ENCODE results near the gene UPF2.
"Not testable (repeated sequence)": the region's sequence is repeated elsewhere in the genome, so short reads cannot be mapped to it uniquely, and the experiment has no call there.

Gene UPF2

DNA sequence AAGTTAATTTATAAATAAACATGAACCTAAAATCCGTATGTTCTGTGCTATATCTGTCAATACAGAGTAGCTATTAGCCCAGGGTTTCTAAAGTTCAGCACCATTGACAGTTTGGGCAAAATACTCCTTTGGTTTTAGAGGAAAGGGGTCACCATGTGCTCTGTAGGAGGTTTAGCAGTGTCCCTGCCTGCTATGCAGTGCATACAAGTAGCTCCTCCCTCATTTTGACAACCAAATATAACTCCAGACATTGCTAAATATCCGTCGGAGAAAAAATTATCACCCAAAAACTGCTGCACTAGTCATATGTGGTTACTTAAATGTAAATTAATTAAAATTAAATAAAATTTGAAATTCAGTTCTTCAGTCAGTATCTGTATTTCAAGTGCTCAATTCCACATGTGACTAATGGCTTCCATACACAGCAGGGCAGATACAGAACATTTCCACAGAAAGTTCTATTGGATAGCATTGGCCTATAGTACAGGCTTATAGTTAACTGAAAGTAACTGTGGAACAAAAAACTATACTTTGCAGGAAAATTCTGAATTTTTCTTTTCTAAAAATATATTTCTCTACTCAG is 6.4 kb downstream of the UPF2 start:
- no peak for DNase-seq (ENCODE audit: low read depth)

- DNase-seq (ENCODE audit: low read depth): no peak
Measured at GRCh38 chr10:12031404-12031803, 11.2 kb downstream of the UPF2 start.

DNA sequence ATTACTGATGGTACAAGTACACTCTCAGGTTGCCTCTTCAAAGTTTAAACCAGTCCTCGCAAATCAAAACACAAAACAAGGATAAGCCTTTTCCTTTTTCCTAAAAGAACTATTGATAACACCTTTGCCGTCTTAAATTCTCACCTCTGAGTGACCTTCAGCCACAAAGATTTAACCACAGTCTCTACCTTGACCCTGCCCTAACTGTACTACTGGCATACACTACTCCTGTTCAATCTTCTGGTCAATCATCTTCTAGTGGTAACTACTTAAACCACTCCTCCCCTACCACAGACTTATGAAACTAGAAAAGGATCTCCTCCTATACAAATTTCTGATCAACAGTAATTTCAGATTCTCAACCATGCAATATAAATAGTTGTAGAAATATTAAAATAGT is 15.1 kb downstream of the UPF2 start:
- DNase-seq (ENCODE audit: low read depth): no peak

- no peak for DNase-seq (ENCODE audit: low read depth)
Measured at GRCh38 chr10:12025591-12025990, 17.0 kb downstream of the UPF2 start.

DNA sequence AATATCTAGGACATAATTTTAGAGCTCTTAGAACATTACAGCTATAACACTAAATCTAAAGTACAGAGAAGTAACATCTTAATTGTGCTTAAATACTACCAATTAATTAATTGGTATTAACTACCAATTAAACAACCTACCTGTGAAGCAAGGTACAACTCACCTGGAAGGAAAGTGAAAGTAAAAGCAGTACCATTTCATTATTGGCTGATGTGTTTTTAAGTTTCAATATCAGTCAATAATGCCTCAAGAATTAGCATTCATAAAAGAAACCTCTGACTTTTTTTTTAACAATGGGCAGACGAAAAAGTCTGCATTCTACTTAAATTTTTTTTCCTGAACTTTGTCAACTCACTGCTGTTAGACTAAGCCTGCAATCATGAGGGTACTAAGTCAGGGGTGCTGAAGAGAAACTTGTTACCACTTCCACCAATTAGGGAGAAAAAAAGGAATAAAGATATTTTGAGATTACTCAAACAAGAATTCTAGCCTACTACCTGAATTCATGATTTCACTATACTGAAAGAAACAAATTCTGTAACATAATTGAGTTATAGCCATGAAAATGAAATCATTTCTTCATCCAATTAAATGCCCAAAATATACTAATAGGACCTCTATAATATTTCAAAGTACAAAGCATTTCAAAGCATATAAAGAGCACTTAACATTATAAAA is 19.9 kb downstream of the UPF2 start:
- no peak for DNase-seq (ENCODE audit: low read depth)

GRCh38 chr10:12020574-12020973 is 22.0 kb downstream of the UPF2 start:
- no peak for DNase-seq (ENCODE audit: low read depth)

GRCh38 chr10:12019283-12019971 is 23.2 kb downstream of the UPF2 start:
- DNase-seq (ENCODE audit: low read depth): no peak

- DNase-seq (ENCODE audit: low read depth): no peak
Measured at GRCh38 chr10:12018438-12019282, 23.9 kb downstream of the UPF2 start.

GRCh38 chr10:12013926-12014325 is 28.7 kb downstream of the UPF2 start:
- no peak for DNase-seq (ENCODE audit: low read depth)

DNA sequence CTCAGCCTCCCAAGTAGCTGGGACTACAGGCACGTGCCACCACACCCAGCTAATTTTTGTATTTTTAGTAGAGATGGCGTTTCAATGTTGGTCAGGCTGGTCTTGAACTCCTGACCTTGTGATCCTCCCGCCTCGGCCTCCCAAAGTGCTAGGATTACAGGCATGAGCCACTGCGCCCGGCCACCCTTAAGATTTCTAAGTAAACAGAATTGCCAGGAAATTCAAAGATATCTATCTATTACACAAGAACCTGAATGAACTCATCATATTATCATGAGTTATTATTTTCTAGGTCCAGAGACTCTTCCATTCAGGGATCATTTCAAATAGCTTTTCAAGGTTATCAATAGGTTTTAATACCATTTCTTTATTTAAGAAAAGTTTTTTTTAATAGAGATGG is 29.2 kb downstream of the UPF2 start:
- not testable (repeated sequence) for DNase-seq (ENCODE audit: low read depth)

- no peak for DNase-seq (ENCODE audit: low read depth)
Measured at GRCh38 chr10:12010353-12010752, 32.3 kb downstream of the UPF2 start.

DNA sequence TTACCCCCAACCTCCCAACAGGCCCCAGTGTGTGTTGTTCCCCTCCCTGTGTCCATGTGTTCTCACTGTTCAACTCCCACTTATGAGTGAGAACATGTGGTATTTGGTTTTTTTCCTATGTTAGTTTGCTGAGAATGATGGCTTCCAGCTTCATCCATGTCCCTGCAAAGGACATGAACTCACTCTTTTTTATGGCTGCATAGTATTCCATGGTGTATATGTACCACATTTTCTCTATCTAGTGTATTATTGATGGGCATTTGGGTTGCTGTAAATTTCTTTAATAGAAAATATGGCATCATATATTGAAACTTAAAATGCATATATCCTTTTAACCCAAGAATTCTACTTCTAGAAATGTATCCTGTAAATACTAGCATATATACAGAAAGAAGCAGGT is 33.8 kb downstream of the UPF2 start:
- not testable (repeated sequence) for DNase-seq (ENCODE audit: low read depth)

GRCh38 chr10:12006671-12007070 is 35.9 kb downstream of the UPF2 start:
- no peak for DNase-seq (ENCODE audit: low read depth)

DNA sequence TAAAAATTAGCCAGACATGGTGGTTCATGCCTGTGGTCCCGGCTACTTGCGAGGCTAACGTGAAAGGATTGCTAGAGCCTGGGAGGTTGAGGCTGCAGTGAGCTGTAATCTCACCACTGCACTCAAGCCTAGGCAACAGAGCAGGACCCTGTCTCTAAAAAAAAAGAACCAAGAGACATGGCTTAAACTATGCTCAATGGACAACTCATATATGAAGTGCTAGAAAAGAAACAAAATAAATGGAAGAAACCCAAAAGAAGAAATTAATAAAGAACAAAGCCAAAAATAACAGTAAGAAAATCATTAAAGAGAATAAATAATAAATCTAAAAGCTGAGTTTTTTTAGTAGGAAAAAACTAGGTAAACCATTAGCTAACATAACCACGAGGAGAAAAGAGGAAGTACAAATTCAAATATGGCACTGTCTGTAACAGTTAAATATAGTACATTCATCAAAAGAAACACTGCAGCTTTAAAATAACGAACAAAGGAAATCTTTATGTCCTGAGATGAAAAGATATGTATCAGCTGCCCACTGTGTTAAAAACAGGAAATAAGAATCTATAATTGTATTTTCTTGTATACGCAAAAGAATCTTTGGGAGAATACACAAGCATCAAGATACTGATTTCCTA is 48.7 kb downstream of the UPF2 start:
- no peak for DNase-seq (ENCODE audit: low read depth)

DNA sequence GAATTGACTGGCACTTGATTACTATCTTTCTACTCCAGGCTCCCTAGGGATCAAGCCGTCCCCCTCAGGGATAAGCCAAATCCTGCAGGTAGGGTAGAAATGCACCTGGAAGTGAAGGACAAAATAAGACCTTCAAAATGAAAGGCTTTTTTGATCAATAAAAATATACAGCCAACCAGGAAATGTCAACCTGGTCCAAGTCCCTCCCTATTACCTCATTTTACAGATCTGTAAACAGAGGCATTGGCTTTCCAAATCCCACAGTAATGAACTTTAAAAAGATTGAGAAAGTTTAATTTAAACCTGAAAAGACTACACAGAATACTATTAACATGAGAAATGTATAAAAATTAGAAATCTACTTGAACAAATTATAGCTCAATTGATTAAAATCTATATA is 53.7 kb downstream of the UPF2 start:
- no peak for DNase-seq (ENCODE audit: low read depth)

GRCh38 chr10:11986593-11987216 is 55.9 kb downstream of the UPF2 start:
- peak; percentile 51 for DNase-seq (ENCODE audit: low read depth)

DNA sequence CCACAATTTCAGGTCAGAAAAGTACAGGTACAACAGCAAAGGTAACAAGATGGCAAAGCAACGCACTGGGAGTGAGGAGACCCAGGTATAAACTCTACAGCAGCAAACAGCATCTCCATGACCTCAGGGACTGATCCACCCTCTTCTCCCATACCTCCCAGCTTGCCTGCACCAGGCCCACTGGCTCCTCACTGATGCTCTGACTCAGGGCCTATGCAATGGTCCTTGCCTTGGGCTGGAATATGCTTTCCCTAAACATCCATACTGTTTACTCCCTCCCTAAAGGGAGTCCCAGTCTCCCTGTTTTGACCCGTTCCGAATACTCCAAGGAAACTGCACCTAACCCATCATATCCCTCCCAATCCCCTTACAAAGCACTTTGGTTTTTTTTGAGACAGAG is 60.4 kb downstream of the UPF2 start:
- no peak for DNase-seq (ENCODE audit: low read depth)

DNA sequence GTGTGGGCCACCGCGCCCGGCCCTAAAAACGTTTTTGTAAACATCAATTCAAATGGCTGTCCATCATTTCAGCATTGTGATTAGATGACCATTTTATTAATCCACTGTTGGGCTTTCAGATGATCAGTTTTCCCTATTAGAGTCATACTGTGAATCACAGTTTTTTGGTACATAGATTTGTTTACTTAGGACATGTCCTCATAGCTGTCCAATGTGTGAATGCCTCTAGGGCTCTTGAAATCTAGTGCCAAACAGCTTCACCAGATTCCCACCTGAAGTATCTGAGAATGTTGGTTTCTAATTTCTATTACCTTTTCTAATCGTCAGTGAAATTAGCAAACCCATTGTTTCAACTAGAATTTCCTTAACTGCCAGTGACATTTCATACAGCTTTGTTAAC is 66.8 kb downstream of the UPF2 start:
- no peak for DNase-seq (ENCODE audit: low read depth)

DNA sequence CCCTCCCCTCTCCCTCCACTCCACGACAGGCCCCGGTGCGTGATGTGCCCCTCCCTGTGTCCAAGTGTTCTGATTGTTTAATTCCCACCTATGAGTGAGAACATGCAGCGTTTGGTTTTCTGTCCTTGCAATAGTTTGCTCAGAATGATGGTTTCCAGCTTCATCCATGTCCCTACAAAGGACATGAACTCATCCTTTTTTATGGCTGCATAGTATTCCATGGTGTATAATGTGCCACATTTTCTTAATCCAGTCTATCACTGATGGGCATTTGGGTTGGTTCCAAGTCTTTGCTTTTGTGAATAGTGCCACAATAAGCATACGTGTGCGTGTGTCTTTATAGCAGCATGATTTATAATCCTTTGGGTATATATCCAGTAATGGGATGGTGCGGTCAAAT is 70.1 kb downstream of the UPF2 start:
- DNase-seq (ENCODE audit: low read depth): not testable (repeated sequence)

GRCh38 chr10:11962176-11962575 is 80.4 kb downstream of the UPF2 start:
- no peak for DNase-seq (ENCODE audit: low read depth)

DNA sequence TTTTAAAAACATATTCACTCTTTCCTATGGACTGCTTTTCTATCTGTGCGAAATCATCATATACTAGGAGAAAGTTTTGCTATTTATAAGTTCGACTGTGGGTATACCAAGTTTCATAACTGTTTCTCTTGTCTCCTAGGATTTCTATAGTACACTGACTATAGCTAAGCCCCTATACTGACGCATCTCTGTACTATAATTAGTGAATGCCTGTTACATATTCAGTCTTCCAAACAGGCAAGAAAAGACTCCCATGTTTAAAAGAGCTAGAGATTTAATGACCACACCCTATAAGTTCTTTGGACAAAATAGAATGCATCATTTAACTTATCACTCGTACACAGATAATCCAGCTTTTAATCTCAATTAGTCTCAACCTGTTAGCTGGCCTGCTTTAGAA is 80.8 kb downstream of the UPF2 start:
- no peak for DNase-seq (ENCODE audit: low read depth)

- DNase-seq (ENCODE audit: low read depth): no peak
Measured at GRCh38 chr10:11959966-11960365, 82.6 kb downstream of the UPF2 start.
